Thoracic aorta endothelial cell (primary cell): ENCODE data around the gene PLA2G6. TPM values are rescaled to one million over a fixed set of nuclear protein-coding genes. Genes with fewer than 3 reads are reported as not detected.

Source experiments
- small RNA-seq: library from RNA; depleted of rRNA; stranded (forward); fragments of <200 nt; gene quantifications from one replicate; pipeline ENCODE3, GENCODE V24; 2012
- total RNA-seq: library from RNA; depleted of rRNA; stranded (reverse); fragments of >200 nt; gene quantifications from 2 replicates; pipeline ENCODE4 v1.2.3, GENCODE V29; 2012

PLA2G6 gene
- total RNA-seq = 3.5 and 4.7 TPM in 2 replicates

GRCh38 chr22:38181453-38182200 is at the start of gene PLA2G6:
PLA2G6 (minus strand) TSS chr22:38181830; CDS start chr22:38169426, 12,404 bp downstream.

GRCh38 chr22:38201711-38202436 is 20.2 kb upstream of the PLA2G6 start, which contains the start of gene MAFF:
MAFF (plus strand) TSS chr22:38201994; CDS start chr22:38213854, 11,860 bp downstream.

GRCh38 chr22:38110008-38110862 is 71.4 kb downstream of the PLA2G6 start, which contains the start of gene BAIAP2L2:
BAIAP2L2 (minus strand) TSS chr22:38110684; CDS start chr22:38110525, 159 bp downstream.

GRCh38 chr22:38083931-38084631 is 97.5 kb downstream of the PLA2G6 start, which contains the start of gene SLC16A8:
SLC16A8 (minus strand) TSS chr22:38084184; CDS start chr22:38082873, 1,311 bp downstream.

Small RNA genes within 50 kb of the gene (small RNA-seq; reads per million reads assigned to genes)
- gene RN7SL704P = not detected

Other genes starting within 250 kb of the PLA2G6 start
- 0.22 and 0.27 TPM in 2 replicates for gene C22orf23, start 228.2 kb downstream of the PLA2G6 start, total RNA-seq
- 24.6 and 40.6 TPM in 2 replicates for gene POLR2F, start 228.1 kb downstream of the PLA2G6 start, total RNA-seq
- gene SOX10, start 197.3 kb downstream of the PLA2G6 start, total RNA-seq = not detected in 2 replicates
- gene PICK1, start 124.4 kb downstream of the PLA2G6 start, total RNA-seq = 6.1 and 11.1 TPM in 2 replicates
- gene SLC16A8, start 97.6 kb downstream of the PLA2G6 start, total RNA-seq = not detected in 2 replicates
- gene BAIAP2L2, start 71.1 kb downstream of the PLA2G6 start, total RNA-seq = 0.22 and 0.40 TPM in 2 replicates
- 53.6 and 66.6 TPM in 2 replicates for gene MAFF, start 20.2 kb upstream of the PLA2G6 start, total RNA-seq
- gene TMEM184B, start 91.2 kb upstream of the PLA2G6 start, total RNA-seq = 48.8 and 56.5 TPM in 2 replicates
- gene CSNK1E, start 135.6 kb upstream of the PLA2G6 start, total RNA-seq = 129 and 160 TPM in 2 replicates